H1 (cell line): ENCODE results near the gene SYNE4. TPM values are rescaled to one million over a fixed set of nuclear protein-coding genes. Genes with fewer than 3 reads are reported as not detected.
A peak's percentile ranks its signal among the peaks of the same experiment; 100 is the strongest.

Source experiments
- CTCF ChIA-PET: fragments of 300-600 bp; sonication (Branson Sonifier 250); formaldehyde crosslinking; loops from one replicate; lab custom pipeline; 2021; ENCODE audit not compliant: partially characterized antibody; lab: Charles Lee
- POLR2A ChIA-PET: fragments of 300-600 bp; sonication (Branson Sonifier 250); formaldehyde crosslinking; loops from one replicate; lab custom pipeline; 2021; ENCODE audit warnings: inconsistent platforms; ENCODE audit not compliant: partially characterized antibody; lab: Charles Lee
- DNase-seq, 2 experiments: peaks; one replicate each; pipeline versions ENCODE4 v3.0.0 to v3.0.0-alpha.2; 2010 to 2022; ENCODE audit warnings: low spot score in 2 of 2, low read depth in 1 of 2, mixed read lengths in 1 of 2
- FAIRE-seq: peaks from 2 replicates; lab custom pipeline; 2011; peaks lifted over from hg19 to GRCh38; lab: Jason Lieb, UNC
- H2AFZ ChIP-seq: 2 replicates; pipeline ENCODE4 v1.8.1; 2012; ENCODE audit warnings: low read length, inconsistent platforms
- H2AK5ac ChIP-seq: 2 replicates; pipeline ENCODE4 v1.6.1; 2013; ENCODE audit warnings: low read depth, low read length
- H2BK120ac ChIP-seq: replicated peaks from 2 replicates; pipeline ENCODE3; 2013; ENCODE audit warnings: low read depth, low read length, inconsistent platforms
- H2BK12ac ChIP-seq: 2 replicates; pipeline ENCODE4 v1.6.1; 2013; ENCODE audit warnings: low read depth, low read length
- H2BK15ac ChIP-seq: 2 replicates; pipeline ENCODE4 v1.6.1; 2013; ENCODE audit warnings: low read length
- H2BK20ac ChIP-seq: 2 replicates; pipeline ENCODE4 v1.6.1; 2013; ENCODE audit warnings: low read length
- H2BK5ac ChIP-seq: 2 replicates; pipeline ENCODE4 v1.6.1; 2013; ENCODE audit warnings: low read depth, low read length
- H3K14ac ChIP-seq: 2 replicates; pipeline ENCODE4 v1.6.1; 2013; ENCODE audit warnings: inconsistent platforms; ENCODE audit not compliant: insufficient read length
- H3K18ac ChIP-seq: 2 replicates; pipeline ENCODE4 v1.6.1; 2013; ENCODE audit warnings: low read length; ENCODE audit errors: extremely low read depth
- H3K23ac ChIP-seq: 2 replicates; pipeline ENCODE4 v1.6.1; 2013; ENCODE audit warnings: inconsistent platforms; ENCODE audit not compliant: insufficient read length
- H3K23me2 ChIP-seq: 2 replicates; pipeline ENCODE4 v1.6.1; 2013; ENCODE audit warnings: low read depth, low read length
- H3K27ac ChIP-seq: 2 replicates; pipeline ENCODE4 v1.6.1; 2011; ENCODE audit warnings: low read depth, low read length, inconsistent platforms
- H3K27me3 ChIP-seq, 4 experiments: replicated peaks in 1 of 4; 1 replicate in 1 of 4; 2 replicates in 3 of 4; pipeline versions ENCODE4 v1.6.1 to v1.8.1; 2011 to 2013; ENCODE audit warnings: low read length in 3 of 4, mild to moderate bottlenecking in 3 of 4, inconsistent platforms in 2 of 4, mixed read lengths in 2 of 4, moderate library complexity in 1 of 4; ENCODE audit not compliant: control insufficient read depth in 3 of 4, insufficient read depth in 3 of 4; ENCODE audit errors: extremely low read depth in 1 of 4
- H3K36me3 ChIP-seq, 4 experiments: 2 replicates each; pipeline versions ENCODE4 v1.6.1 to v1.8.1; 2011 to 2013; ENCODE audit warnings: mild to moderate bottlenecking in 4 of 4, low read length in 3 of 4, moderate library complexity in 2 of 4, control low read depth in 1 of 4, inconsistent platforms in 1 of 4; ENCODE audit not compliant: insufficient read depth in 4 of 4, control insufficient read depth in 2 of 4
- H3K4ac ChIP-seq: replicated peaks from 2 replicates; pipeline ENCODE3; 2013; ENCODE audit warnings: low read length, low read depth, mixed read lengths, inconsistent platforms; ENCODE audit not compliant: insufficient read length
- H3K4me1 ChIP-seq, 4 experiments: replicated peaks in 1 of 4; 1 replicate in 1 of 4; 2 replicates in 3 of 4; pipeline versions ENCODE4 v1.6.1 to v1.8.1; 2011 to 2013; ENCODE audit warnings: low read length in 3 of 4, inconsistent platforms in 2 of 4, mixed read lengths in 1 of 4; ENCODE audit not compliant: insufficient read depth in 4 of 4, control insufficient read depth in 3 of 4
- H3K4me2 ChIP-seq, 2 experiments: 2 replicates each; pipeline versions ENCODE4 v1.6.1 to v1.8.1; 2011 to 2013; ENCODE audit warnings: low read depth in 2 of 2, low read length in 2 of 2, control low read depth in 1 of 2, inconsistent platforms in 1 of 2, mild to moderate bottlenecking in 1 of 2; ENCODE audit not compliant: insufficient read depth in 1 of 2
- H3K4me3 ChIP-seq, 4 experiments: fragments of 200-600, 300-600 bp in 1 of 4; sonication (generic), shearing (Covaris generic), sonication (Bioruptor Twin) in 1 of 4; 2 replicates each; pipeline versions ENCODE4 v1.5.1 to v1.8.1; 2011 to 2016; ENCODE audit warnings: low read length in 4 of 4, low read depth in 3 of 4, control low read depth in 2 of 4, inconsistent platforms in 2 of 4, mild to moderate bottlenecking in 2 of 4, mixed read lengths in 1 of 4, moderate library complexity in 1 of 4; ENCODE audit not compliant: insufficient read depth in 2 of 4; ENCODE audit errors: extremely low read depth in 1 of 4
- H3K56ac ChIP-seq: replicated peaks from 2 replicates; pipeline ENCODE3; 2013; ENCODE audit warnings: low read depth, mild to moderate bottlenecking, mixed read lengths, low read length, inconsistent platforms; ENCODE audit not compliant: insufficient read length
- H3K79me1 ChIP-seq: 2 replicates; pipeline ENCODE4 v1.6.1; 2013; ENCODE audit warnings: low read depth, low read length, control low read depth
- H3K79me2 ChIP-seq, 2 experiments: 2 replicates each; pipeline versions ENCODE4 v1.6.1 to v1.8.1; 2012 to 2013; ENCODE audit warnings: low read length in 2 of 2, mild to moderate bottlenecking in 2 of 2, inconsistent platforms in 1 of 2; ENCODE audit not compliant: insufficient read depth in 2 of 2, control insufficient read depth in 1 of 2
- H3K9ac ChIP-seq, 4 experiments: replicated peaks in 1 of 4; 1 replicate in 1 of 4; 2 replicates in 3 of 4; pipeline versions ENCODE4 v1.6.1 to v1.8.1; 2011 to 2013; ENCODE audit warnings: low read depth in 3 of 4, low read length in 3 of 4, control low read depth in 2 of 4, mild to moderate bottlenecking in 2 of 4, moderate library complexity in 2 of 4, inconsistent platforms in 1 of 4; ENCODE audit errors: extremely low read depth in 1 of 4
- H3K9me3 ChIP-seq, 2 experiments: 2 replicates each; pipeline versions ENCODE4 v1.6.1 to v1.8.1; 2012 to 2013; ENCODE audit warnings: mild to moderate bottlenecking in 2 of 2, moderate library complexity in 2 of 2, control low read depth in 1 of 2, inconsistent platforms in 1 of 2, low read depth in 1 of 2, low read length in 1 of 2, mixed read lengths in 1 of 2; ENCODE audit not compliant: insufficient read depth in 2 of 2
- H4K20me1 ChIP-seq, 2 experiments: replicated peaks in 1 of 2; 2 replicates each; pipeline versions ENCODE3 to v1.8.1; 2011 to 2013; ENCODE audit warnings: inconsistent platforms in 2 of 2, low read length in 2 of 2, mild to moderate bottlenecking in 1 of 2; ENCODE audit not compliant: insufficient read depth in 2 of 2, control insufficient read depth in 1 of 2
- H4K5ac ChIP-seq: 2 replicates; pipeline ENCODE4 v1.6.1; 2013; ENCODE audit warnings: low read length, low read depth, mixed read lengths, inconsistent platforms; ENCODE audit not compliant: insufficient read length
- H4K8ac ChIP-seq: 2 replicates; pipeline ENCODE4 v1.8.0; 2013; ENCODE audit warnings: mild to moderate bottlenecking, moderate library complexity, low read length, inconsistent platforms; ENCODE audit not compliant: insufficient read depth; ENCODE audit errors: extremely low read depth
- H4K91ac ChIP-seq: replicated peaks from 2 replicates; pipeline ENCODE3; 2013; ENCODE audit warnings: low read length, mixed read lengths, inconsistent platforms; ENCODE audit not compliant: insufficient read length
- GABPA ChIP-seq: IDR thresholded peaks from 2 replicates; pipeline ENCODE4 v1.6.1; 2011; ENCODE audit warnings: mild to moderate bottlenecking, low read length, moderate library complexity, borderline replicate concordance; ENCODE audit not compliant: insufficient read depth
- WGBS, 2 experiments: shearing (Covaris generic) in 1 of 2; methylation state at CpG; one replicate each; pipeline versions ENCODE4 v1.1.6 to v1.1.7; 2013 to 2015; ENCODE audit warnings: low lambda C conversion rate in 2 of 2, mixed read lengths in 2 of 2, inconsistent platforms in 1 of 2, low coverage in 1 of 2, missing lambda C conversion rate in 1 of 2; ENCODE audit not compliant: insufficient replicate concordance in 2 of 2, insufficient coverage in 1 of 2, insufficient read length in 1 of 2; ENCODE audit errors: extremely low coverage in 1 of 2, missing lambda C conversion rate in 1 of 2; 5-methylcytosine and 5-hydroxymethylcytosine counted together
- polyA plus RNA-seq, 7 experiments: library from polyadenylated mRNA; depleted of rRNA in 3 of 7; stranded (reverse) in 5 of 7; unstranded in 2 of 7; fragments of >200 nt in 5 of 7; fragments of 200-250 nt in 2 of 7; gene quantifications; 1 replicate in 5 of 7; 2 replicates in 1 of 7; 4 replicates in 1 of 7; pipeline versions ENCODE4 v1.2.1 to v1.2.3, GENCODE V29; 2011 to 2013; ENCODE audit warnings: missing spikeins in 2 of 7, mixed read lengths in 2 of 7
- total RNA-seq: library from RNA; stranded (reverse); fragmentation: NEBNext Ultra II Directional; extraction: Animal tissue kit (Norgen Biotek cat#: 25700); gene quantifications from 2 replicates; pipeline ENCODE4 v1.2.1, GENCODE V29; 2021

Gene SYNE4
- total and polyA plus RNA-seq, 2 of the 8 experiments (the other 6 are each of a cell fraction or from before 2014, with no cell fraction given), result 20.8 to 22.6 TPM

DNA sequence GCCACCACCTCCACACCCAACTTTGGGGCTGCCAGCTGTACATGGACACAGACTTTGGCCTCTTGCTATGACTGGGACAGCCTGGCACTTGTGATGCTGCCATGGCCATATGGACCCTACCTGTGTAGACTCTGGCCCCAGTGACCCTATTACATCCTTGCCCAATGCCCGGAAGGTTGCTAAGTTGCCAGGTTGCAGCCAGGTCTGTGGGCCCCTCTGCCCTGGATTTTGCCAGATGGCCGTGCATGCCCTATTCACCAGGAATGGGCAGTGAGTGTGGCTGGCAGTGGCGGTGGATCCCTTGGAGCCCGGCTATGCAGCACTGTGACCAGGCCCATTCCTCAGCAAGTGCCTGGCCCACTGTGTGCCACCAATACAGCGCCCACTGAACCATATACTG, 22.5 kb downstream of the SYNE4 start:
- no peak overlapping the region for H4K5ac ChIP-seq
- no peak for FAIRE-seq
- H4K8ac ChIP-seq, result no peak overlapping the region
- no peak overlapping the region for H3K14ac ChIP-seq
- H3K27ac ChIP-seq, result no peak overlapping the region
- H2BK12ac ChIP-seq, result peak overlapping the region; percentile 5; the same call in 1 of the 2 replicates
- H2BK20ac ChIP-seq, result no peak overlapping the region
- H3K4me1 ChIP-seq, result 0 out of 7 replicates have a peak, but pooled peaks cover 0 to 4% (median 0%) of the 10 kb centered on the region in 4 experiments
- no peak overlapping the region for H2AK5ac ChIP-seq
- H4K91ac ChIP-seq, result no peak overlapping the region
- no peak overlapping the region for H2BK5ac ChIP-seq
- no peak overlapping the region for H2BK15ac ChIP-seq
- no peak overlapping the region for H3K18ac ChIP-seq
- H3K9ac ChIP-seq, result no peak overlapping the region
- H3K36me3 ChIP-seq, result no peaks in the 10 kb centered on the region
- ChIA-PET CTCF (interaction anchor here (0.7 to 1.4 kb wide), 3 partner anchors 8 to 21 kb away, joined by 3 to 5 read pairs (median 4); no protein-coding TSS in a partner anchor), POLR2A (interaction anchor here (1.6 kb wide), 1 partner anchor 10 kb away, joined by 5 read pairs; no protein-coding TSS in a partner anchor)
- H3K4me2 ChIP-seq, result no peak overlapping the region; a peak in 1 of 4 replicates
- no peak overlapping the region for H3K4me3 ChIP-seq
- H3K79me2 ChIP-seq, result no peaks in the 10 kb centered on the region
- H3K56ac ChIP-seq, result no peak overlapping the region
- H2BK120ac ChIP-seq, result no peak overlapping the region
- H3K27me3 ChIP-seq, result peaks cover 0 to 16% (median 13%) of the 10 kb centered on the region in 4 experiments; a peak in 5 of 7 replicates
- no peaks in the 10 kb centered on the region for H3K79me1 ChIP-seq
- no peak overlapping the region for H3K4ac ChIP-seq
- H3K9me3 ChIP-seq, result no peaks in the 10 kb centered on the region; a peak in 1 of 4 replicates
- H2AFZ ChIP-seq, result no peak overlapping the region
- no peak overlapping the region for H3K23ac ChIP-seq
- H4K20me1 ChIP-seq, result no peaks in the 10 kb centered on the region
- DNase-seq, result no peak
- 85% methylated on average over 5 of the region's 5 CpGs; no CpG with 5 or more reads in 1 of the 2 experiments for WGBS, 2 experiments
- peaks cover 4% of the 10 kb centered on the region; the same call in 1 of the 2 replicates for H3K23me2 ChIP-seq
- TF ChIP-seq GABPA, result no peak
